HFFc6 (cell line): ENCODE results near the gene RMND1. TPM values are rescaled to one million over a fixed set of nuclear protein-coding genes. Genes with fewer than 3 reads are reported as not detected.
A peak's percentile ranks its signal among the peaks of the same experiment; 100 is the strongest.

Source experiments
- DNase-seq: peaks from one replicate; pipeline ENCODE4 v3.0.0-alpha.2; 2018
- H3K27ac Mint-ChIP-seq: 2 replicates; pipeline ENCODE4 v1.8.0; 2020; ENCODE audit warnings: mild to moderate bottlenecking, mixed read lengths
- H3K27me3 Mint-ChIP-seq: 2 replicates; pipeline ENCODE4 v1.8.0; 2021; ENCODE audit warnings: mild to moderate bottlenecking, moderate library complexity, mixed read lengths; ENCODE audit not compliant: insufficient read depth
- H3K36me3 Mint-ChIP-seq: 2 replicates; pipeline ENCODE4 v1.8.0; 2021; ENCODE audit warnings: low read depth, mixed read lengths
- H3K4me1 Mint-ChIP-seq: 2 replicates; pipeline ENCODE4 v1.8.0; 2020; ENCODE audit warnings: low read depth, mixed read lengths
- H3K4me3 Mint-ChIP-seq: 2 replicates; pipeline ENCODE4 v1.8.0; 2020; ENCODE audit warnings: mild to moderate bottlenecking, moderate library complexity, mixed read lengths
- H3K9me3 Mint-ChIP-seq: 2 replicates; pipeline ENCODE4 v1.8.0; 2020; ENCODE audit warnings: mild to moderate bottlenecking, mixed read lengths
- CTCF ChIP-seq: fragments of 200-600 bp; sonication (generic); IDR thresholded peaks from 2 replicates; pipeline ENCODE4 v1.5.0; 2021; ENCODE audit warnings: antibody characterized with exemption, mild to moderate bottlenecking
- total RNA-seq, 6 experiments: library from RNA; stranded (reverse); fragmentation: NEBNext Ultra II Directional; extraction: Animal tissue kit (Norgen Biotek cat#: 25700); gene quantifications; 2 replicates in 1 of 6; 3 replicates in 5 of 6; pipeline ENCODE4 v1.2.3, GENCODE V29; 2021

The RMND1 gene
- total RNA-seq, 6 experiments from 2014 or later, result 20.6 to 27.5 (median 22.0) TPM

GRCh38 chr6:151445482-151445881, 6.4 kb downstream of the RMND1 start:
- H3K9me3 Mint-ChIP-seq, result no peaks in the 10 kb centered on the region

GRCh38 chr6:151443911-151444621, 7.9 kb downstream of the RMND1 start:
- DNase-seq, result no peak
- H3K4me3 Mint-ChIP-seq, result 0 out of 2 replicates have a peak overlapping the region, but pooled peaks have one; percentile 14
- no peak for TF ChIP-seq CTCF
- peak overlapping the region; percentile 38 for H3K27ac Mint-ChIP-seq
- H3K27me3 Mint-ChIP-seq, result no peaks in the 10 kb centered on the region; the same call in 1 of the 2 replicates
- H3K36me3 Mint-ChIP-seq, result peaks cover 21% of the 10 kb centered on the region
- H3K4me1 Mint-ChIP-seq, result peaks cover 73% of the 10 kb centered on the region
- H3K9me3 Mint-ChIP-seq, result no peaks in the 10 kb centered on the region

More at GRCh38 chr6:151445482-151445881, 6.4 kb downstream of the RMND1 start:
- peaks cover 26% of the 10 kb centered on the region for H3K36me3 Mint-ChIP-seq
- peak overlapping the region; percentile 73 for H3K4me3 Mint-ChIP-seq
- no peak for TF ChIP-seq CTCF
- peaks cover 75% of the 10 kb centered on the region for H3K4me1 Mint-ChIP-seq
- peak; percentile 77 for DNase-seq
- H3K27me3 Mint-ChIP-seq, result no peaks in the 10 kb centered on the region; the same call in 1 of the 2 replicates
- H3K27ac Mint-ChIP-seq, result peak overlapping the region; percentile 90

GRCh38 chr6:151443454-151443853, 8.5 kb downstream of the RMND1 start:
- no peak for TF ChIP-seq CTCF
- Mint-ChIP-seq H3K27ac (no peak overlapping the region; the same call in 1 of the 2 replicates), H3K9me3 (no peaks in the 10 kb centered on the region), H3K27me3 (no peaks in the 10 kb centered on the region; the same call in 1 of the 2 replicates), H3K4me1 (peaks cover 75% of the 10 kb centered on the region), H3K4me3 (no peak overlapping the region), H3K36me3 (peaks cover 22% of the 10 kb centered on the region)
- no peak for DNase-seq

GRCh38 chr6:151442371-151442770, 9.6 kb downstream of the RMND1 start:
- no peak for TF ChIP-seq CTCF
- no peak for DNase-seq
- H3K9me3 Mint-ChIP-seq, result no peaks in the 10 kb centered on the region
- H3K27ac Mint-ChIP-seq, result no peak overlapping the region
- peaks cover 22% of the 10 kb centered on the region for H3K36me3 Mint-ChIP-seq
- no peak overlapping the region for H3K4me3 Mint-ChIP-seq
- H3K4me1 Mint-ChIP-seq, result peaks cover 78% of the 10 kb centered on the region
- no peaks in the 10 kb centered on the region for H3K27me3 Mint-ChIP-seq

GRCh38 chr6:151441390-151442166, 10.3 kb downstream of the RMND1 start:
- H3K4me1 Mint-ChIP-seq, result peaks cover 78% of the 10 kb centered on the region
- TF ChIP-seq CTCF, result no peak
- peaks cover 25% of the 10 kb centered on the region for H3K36me3 Mint-ChIP-seq
- H3K4me3 Mint-ChIP-seq, result no peak overlapping the region
- H3K27ac Mint-ChIP-seq, result peak overlapping the region; percentile 33
- H3K27me3 Mint-ChIP-seq, result no peaks in the 10 kb centered on the region
- H3K9me3 Mint-ChIP-seq, result no peaks in the 10 kb centered on the region
- DNase-seq, result no peak
